ENCODE results near the gene NRP2.

DNA sequence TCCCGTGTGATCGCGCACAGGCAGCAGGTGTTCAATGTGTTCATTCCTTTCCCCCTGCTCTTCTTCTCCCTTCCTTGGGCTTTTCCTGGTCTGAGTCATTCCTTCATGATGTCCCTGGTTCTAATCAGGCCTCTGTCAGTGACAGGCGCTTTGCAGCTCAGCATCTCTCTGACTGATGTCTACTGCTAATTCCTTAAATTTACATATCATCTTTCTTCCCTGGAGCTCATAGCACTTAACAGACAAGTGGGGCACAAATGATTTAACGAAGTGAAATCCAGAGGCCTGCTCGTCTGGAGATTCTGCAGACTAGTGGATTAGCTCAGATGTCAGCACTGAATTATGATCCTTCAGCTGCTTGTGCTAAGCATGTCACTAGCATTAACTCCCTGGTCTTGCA is 77.9 kb downstream of the NRP2 start:
- TF ChIP-seq, protein P1, sequence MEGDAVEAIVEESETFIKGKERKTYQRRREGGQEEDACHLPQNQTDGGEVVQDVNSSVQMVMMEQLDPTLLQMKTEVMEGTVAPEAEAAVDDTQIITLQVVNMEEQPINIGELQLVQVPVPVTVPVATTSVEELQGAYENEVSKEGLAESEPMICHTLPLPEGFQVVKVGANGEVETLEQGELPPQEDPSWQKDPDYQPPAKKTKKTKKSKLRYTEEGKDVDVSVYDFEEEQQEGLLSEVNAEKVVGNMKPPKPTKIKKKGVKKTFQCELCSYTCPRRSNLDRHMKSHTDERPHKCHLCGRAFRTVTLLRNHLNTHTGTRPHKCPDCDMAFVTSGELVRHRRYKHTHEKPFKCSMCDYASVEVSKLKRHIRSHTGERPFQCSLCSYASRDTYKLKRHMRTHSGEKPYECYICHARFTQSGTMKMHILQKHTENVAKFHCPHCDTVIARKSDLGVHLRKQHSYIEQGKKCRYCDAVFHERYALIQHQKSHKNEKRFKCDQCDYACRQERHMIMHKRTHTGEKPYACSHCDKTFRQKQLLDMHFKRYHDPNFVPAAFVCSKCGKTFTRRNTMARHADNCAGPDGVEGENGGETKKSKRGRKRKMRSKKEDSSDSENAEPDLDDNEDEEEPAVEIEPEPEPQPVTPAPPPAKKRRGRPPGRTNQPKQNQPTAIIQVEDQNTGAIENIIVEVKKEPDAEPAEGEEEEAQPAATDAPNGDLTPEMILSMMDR (IDR thresholded peaks at IDR 0.05; ENCODE audit: low read depth, low read length, missing input control) = no peak
- TF ChIP-seq, protein P2, sequence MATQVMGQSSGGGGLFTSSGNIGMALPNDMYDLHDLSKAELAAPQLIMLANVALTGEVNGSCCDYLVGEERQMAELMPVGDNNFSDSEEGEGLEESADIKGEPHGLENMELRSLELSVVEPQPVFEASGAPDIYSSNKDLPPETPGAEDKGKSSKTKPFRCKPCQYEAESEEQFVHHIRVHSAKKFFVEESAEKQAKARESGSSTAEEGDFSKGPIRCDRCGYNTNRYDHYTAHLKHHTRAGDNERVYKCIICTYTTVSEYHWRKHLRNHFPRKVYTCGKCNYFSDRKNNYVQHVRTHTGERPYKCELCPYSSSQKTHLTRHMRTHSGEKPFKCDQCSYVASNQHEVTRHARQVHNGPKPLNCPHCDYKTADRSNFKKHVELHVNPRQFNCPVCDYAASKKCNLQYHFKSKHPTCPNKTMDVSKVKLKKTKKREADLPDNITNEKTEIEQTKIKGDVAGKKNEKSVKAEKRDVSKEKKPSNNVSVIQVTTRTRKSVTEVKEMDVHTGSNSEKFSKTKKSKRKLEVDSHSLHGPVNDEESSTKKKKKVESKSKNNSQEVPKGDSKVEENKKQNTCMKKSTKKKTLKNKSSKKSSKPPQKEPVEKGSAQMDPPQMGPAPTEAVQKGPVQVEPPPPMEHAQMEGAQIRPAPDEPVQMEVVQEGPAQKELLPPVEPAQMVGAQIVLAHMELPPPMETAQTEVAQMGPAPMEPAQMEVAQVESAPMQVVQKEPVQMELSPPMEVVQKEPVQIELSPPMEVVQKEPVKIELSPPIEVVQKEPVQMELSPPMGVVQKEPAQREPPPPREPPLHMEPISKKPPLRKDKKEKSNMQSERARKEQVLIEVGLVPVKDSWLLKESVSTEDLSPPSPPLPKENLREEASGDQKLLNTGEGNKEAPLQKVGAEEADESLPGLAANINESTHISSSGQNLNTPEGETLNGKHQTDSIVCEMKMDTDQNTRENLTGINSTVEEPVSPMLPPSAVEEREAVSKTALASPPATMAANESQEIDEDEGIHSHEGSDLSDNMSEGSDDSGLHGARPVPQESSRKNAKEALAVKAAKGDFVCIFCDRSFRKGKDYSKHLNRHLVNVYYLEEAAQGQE (IDR thresholded peaks at IDR 0.05) = no peak
- TF ChIP-seq, protein P3, sequence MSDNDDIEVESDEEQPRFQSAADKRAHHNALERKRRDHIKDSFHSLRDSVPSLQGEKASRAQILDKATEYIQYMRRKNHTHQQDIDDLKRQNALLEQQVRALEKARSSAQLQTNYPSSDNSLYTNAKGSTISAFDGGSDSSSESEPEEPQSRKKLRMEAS (IDR thresholded peaks at IDR 0.05) = no peak
- TF ChIP-seq RAD21 (IDR thresholded peaks at IDR 0.05) (no peak), YY1 (IDR thresholded peaks at IDR 0.05) (no peak), TAF1 (conservative IDR thresholded peaks at IDR 0.05) (no peak), GABPA (IDR thresholded peaks at IDR 0.05 in 1 of 2, conservative IDR thresholded peaks at IDR 0.05 in 1 of 2) (no peak), SP1 (IDR thresholded peaks at IDR 0.05) (no peak), JUND (IDR thresholded peaks at IDR 0.05) (no peak), HNF4G (IDR thresholded peaks at IDR 0.05) (no peak), EGR1 (IDR thresholded peaks at IDR 0.05; ENCODE audit: low read depth in 2 of 2) (no peak), FOXA1 (IDR thresholded peaks at IDR 0.05) (no peak)
- TF ChIP-seq, protein P4, sequence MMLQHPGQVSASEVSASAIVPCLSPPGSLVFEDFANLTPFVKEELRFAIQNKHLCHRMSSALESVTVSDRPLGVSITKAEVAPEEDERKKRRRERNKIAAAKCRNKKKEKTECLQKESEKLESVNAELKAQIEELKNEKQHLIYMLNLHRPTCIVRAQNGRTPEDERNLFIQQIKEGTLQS (IDR thresholded peaks at IDR 0.05) = no peak
